NB4 (cell line): Measurements from ENCODE around the gene FLNC.
A peak's percentile ranks its signal among the peaks of the same experiment; 100 is the strongest.

Experiments used
- MYC ChIP-seq: IDR thresholded peaks from 2 replicates; pipeline ENCODE4 v1.6.1; 2011; ENCODE audit warnings: low read depth, low read length
- POLR2A ChIP-seq: IDR thresholded peaks from 2 replicates; pipeline ENCODE4 v1.6.1; 2011; ENCODE audit warnings: mild to moderate bottlenecking; ENCODE audit not compliant: insufficient read length; ENCODE audit errors: extremely low read depth
- TF ChIP-seq, protein P1 (sequence below): IDR thresholded peaks from one replicate; pipeline ENCODE4 v1.5.1; 2012; ENCODE audit warnings: low read depth, low read length

DNA sequence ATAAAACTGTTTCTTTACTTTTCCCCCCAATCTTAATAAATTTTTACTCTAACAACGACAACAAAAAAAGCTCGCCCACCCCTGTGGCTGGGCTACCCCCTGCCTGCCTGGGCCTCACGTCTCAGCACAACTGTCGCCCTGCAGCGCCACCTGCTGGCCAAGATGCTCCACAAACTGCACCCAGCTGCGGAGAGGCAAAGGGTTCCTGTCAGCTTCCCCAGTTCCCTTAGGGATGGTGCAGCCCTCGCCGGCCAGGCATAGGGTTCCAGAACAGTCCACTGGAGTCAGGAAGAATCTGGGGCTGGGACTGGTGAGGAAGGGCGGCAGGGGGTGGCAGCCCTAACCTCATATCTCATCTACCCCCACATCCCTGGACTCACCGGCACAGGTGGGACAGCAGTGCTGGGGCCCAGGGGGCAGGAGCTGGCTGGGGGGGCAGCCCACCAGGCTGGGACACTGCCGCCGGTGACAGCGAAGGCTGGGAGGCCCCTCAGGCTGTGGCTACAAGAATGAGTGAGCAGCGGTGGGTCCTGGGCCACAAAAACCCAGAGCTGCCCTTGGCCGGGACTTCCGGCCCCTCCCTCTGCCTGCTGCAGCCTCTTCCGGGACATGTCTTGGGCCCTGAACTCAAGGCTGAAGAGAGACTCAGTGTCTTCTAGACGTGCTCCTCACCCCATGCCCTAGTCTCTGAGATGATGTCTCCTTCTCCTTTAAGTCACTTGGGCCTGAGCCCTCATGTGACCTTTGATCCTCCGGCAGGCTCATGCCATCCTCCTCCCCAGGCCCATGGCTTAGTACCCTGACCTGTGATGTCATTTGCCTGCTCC, 53.6 kb downstream of the FLNC start:
- TF ChIP-seq, protein P1, sequence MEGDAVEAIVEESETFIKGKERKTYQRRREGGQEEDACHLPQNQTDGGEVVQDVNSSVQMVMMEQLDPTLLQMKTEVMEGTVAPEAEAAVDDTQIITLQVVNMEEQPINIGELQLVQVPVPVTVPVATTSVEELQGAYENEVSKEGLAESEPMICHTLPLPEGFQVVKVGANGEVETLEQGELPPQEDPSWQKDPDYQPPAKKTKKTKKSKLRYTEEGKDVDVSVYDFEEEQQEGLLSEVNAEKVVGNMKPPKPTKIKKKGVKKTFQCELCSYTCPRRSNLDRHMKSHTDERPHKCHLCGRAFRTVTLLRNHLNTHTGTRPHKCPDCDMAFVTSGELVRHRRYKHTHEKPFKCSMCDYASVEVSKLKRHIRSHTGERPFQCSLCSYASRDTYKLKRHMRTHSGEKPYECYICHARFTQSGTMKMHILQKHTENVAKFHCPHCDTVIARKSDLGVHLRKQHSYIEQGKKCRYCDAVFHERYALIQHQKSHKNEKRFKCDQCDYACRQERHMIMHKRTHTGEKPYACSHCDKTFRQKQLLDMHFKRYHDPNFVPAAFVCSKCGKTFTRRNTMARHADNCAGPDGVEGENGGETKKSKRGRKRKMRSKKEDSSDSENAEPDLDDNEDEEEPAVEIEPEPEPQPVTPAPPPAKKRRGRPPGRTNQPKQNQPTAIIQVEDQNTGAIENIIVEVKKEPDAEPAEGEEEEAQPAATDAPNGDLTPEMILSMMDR = peak; percentile 94
- TF ChIP-seq POLR2A (no peak), MYC (no peak)
